ENCODE results near the gene LACTBL1. TPM values are rescaled to one million over a fixed set of nuclear protein-coding genes. Genes with fewer than 3 reads are reported as not detected.

Gene LACTBL1
- total and polyA plus RNA-seq, 2 experiments from 2014 or later: not detected

DNA sequence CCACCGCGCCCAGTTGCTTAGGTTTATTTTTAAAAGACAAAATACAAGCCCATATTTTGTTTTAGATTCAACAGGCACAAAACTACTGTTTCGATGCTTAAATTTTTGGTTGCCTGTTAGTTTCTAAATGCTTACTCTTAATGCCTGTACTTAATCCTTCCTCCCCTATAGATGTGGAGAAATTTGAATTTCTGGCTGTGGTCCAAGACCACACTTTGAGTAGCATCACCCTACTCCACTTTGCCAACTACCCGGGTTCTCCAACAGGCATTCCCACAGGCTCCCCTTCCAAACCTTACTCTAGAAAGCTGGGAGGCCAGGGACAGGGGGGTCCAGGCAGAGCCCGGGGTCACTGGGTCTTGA, 20.0 kb downstream of the LACTBL1 start (continued):
- no peak for TF ChIP-seq REST (IDR thresholded peaks at IDR 0.05; ENCODE audit: unreplicated experiment)
- no peak for TF ChIP-seq STAT1 (IDR thresholded peaks at IDR 0.05; ENCODE audit: unreplicated experiment)
- no peak for TF ChIP-seq CREB1 (CRISPR knock-in tag; IDR thresholded peaks at IDR 0.05; ENCODE audit: low read depth)
- no peak for TF ChIP-seq EZH2 (IDR thresholded peaks at IDR 0.05; ENCODE audit: low read depth, unreplicated experiment)
- no peak for TF ChIP-seq ZNF331 (CRISPR knock-in tag; IDR thresholded peaks at IDR 0.05; ENCODE audit: low read depth)
- no peak for TF ChIP-seq NANOG (IDR thresholded peaks at IDR 0.05; ENCODE audit: borderline replicate concordance)
- no peak for TF ChIP-seq JUNB (IDR thresholded peaks at IDR 0.05; ENCODE audit: unreplicated experiment)
- TF ChIP-seq, protein P1, sequence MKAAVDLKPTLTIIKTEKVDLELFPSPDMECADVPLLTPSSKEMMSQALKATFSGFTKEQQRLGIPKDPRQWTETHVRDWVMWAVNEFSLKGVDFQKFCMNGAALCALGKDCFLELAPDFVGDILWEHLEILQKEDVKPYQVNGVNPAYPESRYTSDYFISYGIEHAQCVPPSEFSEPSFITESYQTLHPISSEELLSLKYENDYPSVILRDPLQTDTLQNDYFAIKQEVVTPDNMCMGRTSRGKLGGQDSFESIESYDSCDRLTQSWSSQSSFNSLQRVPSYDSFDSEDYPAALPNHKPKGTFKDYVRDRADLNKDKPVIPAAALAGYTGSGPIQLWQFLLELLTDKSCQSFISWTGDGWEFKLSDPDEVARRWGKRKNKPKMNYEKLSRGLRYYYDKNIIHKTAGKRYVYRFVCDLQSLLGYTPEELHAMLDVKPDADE (IDR thresholded peaks at IDR 0.05): no peak

DNA sequence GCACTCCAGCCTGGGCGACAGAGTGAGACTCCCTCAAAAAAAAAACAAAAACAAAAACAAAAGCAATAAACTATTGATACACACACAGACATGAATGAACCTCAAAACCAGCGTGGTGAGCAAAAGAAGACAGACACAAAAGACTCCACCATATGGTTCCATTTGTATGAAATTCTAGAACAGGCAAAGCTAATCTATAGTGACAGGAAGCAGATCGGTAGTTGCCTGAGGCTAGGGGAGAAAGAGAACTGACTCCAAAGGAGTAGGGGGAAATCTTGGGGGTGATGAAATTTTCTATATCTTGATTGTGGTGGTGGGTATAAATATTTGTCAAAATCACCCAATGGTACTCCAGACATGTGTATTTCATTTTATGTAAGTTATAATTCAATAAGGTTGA, 20.9 kb downstream of the LACTBL1 start:
- H3K27ac Mint-ChIP-seq: no peak overlapping the region
- no peak overlapping the region for H3K27ac ChIP-seq (ENCODE audit: low read depth)
- H3K4me2 ChIP-seq: no peak overlapping the region
- peaks cover 38% of the 10 kb centered on the region for H3K27me3 ChIP-seq (ENCODE audit: insufficient read depth)
- H3K9me3 Mint-ChIP-seq: no peaks in the 10 kb centered on the region; the same call in 2 of the 3 replicates
- no peaks in the 10 kb centered on the region for H3K36me3 ChIP-seq (ENCODE audit: insufficient read depth)
- DNase-seq (ENCODE audit: low spot score): no peak
- H3F3A ChIP-seq (replicated peaks; ENCODE audit: low read depth): peaks cover 5% of the 10 kb centered on the region
- H3K4me1 ChIP-seq (ENCODE audit: insufficient read depth): no peaks in the 10 kb centered on the region
- no peaks in the 10 kb centered on the region for H3K9me2 ChIP-seq (ENCODE audit: insufficient read depth)
- H3K36me3 Mint-ChIP-seq (ENCODE audit: low read depth): no peaks in the 10 kb centered on the region
- ATAC-seq: no peak
- no peaks in the 10 kb centered on the region for H3K79me2 ChIP-seq (replicated peaks; ENCODE audit: insufficient read depth)
- no peak overlapping the region for H2AFZ ChIP-seq
- peaks cover 40% of the 10 kb centered on the region for H3K27me3 Mint-ChIP-seq (ENCODE audit: insufficient read depth, low read depth, poor library complexity)
- H3K4me3 ChIP-seq: no peak overlapping the region
- no peaks in the 10 kb centered on the region for H3K4me1 Mint-ChIP-seq
- H3K4me3 Mint-ChIP-seq: no peak overlapping the region
- no peaks in the 10 kb centered on the region for H4K20me1 ChIP-seq (replicated peaks; ENCODE audit: insufficient read depth)
- TF ChIP-seq JUNB (IDR thresholded peaks at IDR 0.05; ENCODE audit: unreplicated experiment) (no peak), ZNF462 (CRISPR knock-in tag; IDR thresholded peaks at IDR 0.05) (no peak), EZH2phosphoT487 (IDR thresholded peaks at IDR 0.05; ENCODE audit: unreplicated experiment) (no peak), CTCF (conservative IDR thresholded peaks at IDR 0.05; ENCODE audit: low read depth in 2 of 2) (no peak), ZNF114 (CRISPR knock-in tag; IDR thresholded peaks at IDR 0.05) (no peak), CREB1 (CRISPR knock-in tag; IDR thresholded peaks at IDR 0.05; ENCODE audit: low read depth) (no peak), EZH2 (IDR thresholded peaks at IDR 0.05; ENCODE audit: low read depth, unreplicated experiment) (no peak), ZNF331 (CRISPR knock-in tag; IDR thresholded peaks at IDR 0.05; ENCODE audit: low read depth) (no peak), STAT1 (IDR thresholded peaks at IDR 0.05; ENCODE audit: unreplicated experiment) (no peak), NANOG (IDR thresholded peaks at IDR 0.05; ENCODE audit: borderline replicate concordance) (no peak), POLR2AphosphoS5 (IDR thresholded peaks at IDR 0.05; ENCODE audit: low read depth) (no peak)
